Thoracic aorta (tissue), 2 donors: ENCODE measurements around the gene ARF6. TPM values are rescaled to one million over a fixed set of nuclear protein-coding genes. Genes with fewer than 3 reads are reported as not detected.
"Not testable (repeated sequence)": the region's sequence is repeated elsewhere in the genome, so short reads cannot be mapped to it uniquely, and the experiment has no call there.

Source experiments
- ATAC-seq: fragments of 150-250 bp; one replicate; pipeline ENCODE4 v1.8.0; 2017; ENCODE audit warnings: low read depth; ENCODE audit not compliant: insufficient number of reproducible peaks, low FRiP score
- DNase-seq: peaks from one replicate; pipeline ENCODE4 v3.0.0-alpha.2; 2020; ENCODE audit warnings: low spot score
- H3K27ac ChIP-seq, 2 donors: fragments of 200-600 bp; sonication (generic); 1 replicate in 1 of 2; 2 replicates in 1 of 2; pipeline ENCODE4 v1.5.1; 2016; ENCODE audit warnings: mild to moderate bottlenecking in 2 of 2, moderate library complexity in 2 of 2
- H3K27me3 ChIP-seq: fragments of 200-600 bp; sonication (generic); replicated peaks from 2 replicates; pipeline ENCODE4 v1.6.0; 2016; ENCODE audit warnings: mild to moderate bottlenecking; ENCODE audit not compliant: insufficient read depth
- H3K36me3 ChIP-seq: fragments of 200-600 bp; sonication (generic); one replicate; pipeline ENCODE4 v1.5.1; 2016
- H3K4me1 ChIP-seq, 2 donors: fragments of 200-600 bp; sonication (generic); 1 replicate in 1 of 2; 2 replicates in 1 of 2; pipeline versions ENCODE4 v1.5.1 to v1.6.0; 2016; ENCODE audit warnings: low read depth in 2 of 2, mild to moderate bottlenecking in 1 of 2; ENCODE audit not compliant: control insufficient read depth in 1 of 2
- H3K4me3 ChIP-seq: fragments of 200-600 bp; sonication (generic); 2 replicates; pipeline ENCODE4 v1.5.1; 2016; ENCODE audit warnings: mild to moderate bottlenecking
- H3K9me3 ChIP-seq: fragments of 200-600 bp; sonication (generic); 2 replicates; pipeline ENCODE4 v1.5.1; 2016
- CTCF ChIP-seq: fragments of 200-600 bp; sonication (generic); IDR thresholded peaks from one replicate; pipeline ENCODE4 v1.5.1; 2019; ENCODE audit warnings: antibody characterized with exemption
- total RNA-seq, 2 donors: library from RNA; depleted of rRNA; stranded (reverse); fragments of >200 nt; gene quantifications; one replicate each; pipeline versions ENCODE4 v1.1.0 to v1.2.3, GENCODE V29; 2016

Gene ARF6
- total RNA-seq, 2 donors from 2014 or later: 33.7 to 67.2 TPM

DNA sequence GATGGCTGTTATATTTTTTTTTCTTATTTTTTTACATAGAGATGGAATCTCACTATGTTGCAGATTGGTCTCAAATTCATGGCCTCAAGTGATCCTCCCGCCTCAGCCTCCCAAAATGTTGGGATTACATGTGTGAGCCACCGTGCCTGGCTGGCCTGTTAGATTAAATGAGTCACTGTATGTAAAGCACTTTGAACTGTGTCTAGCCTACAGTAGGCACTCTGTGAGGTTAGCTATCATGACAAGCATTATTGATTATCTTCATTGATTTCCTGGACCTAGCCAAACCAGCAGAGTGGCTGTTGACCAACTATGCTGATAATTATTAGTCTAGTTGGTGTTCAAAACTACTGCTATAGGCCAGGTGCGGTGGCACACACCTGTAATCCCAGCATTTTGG lies 42.6 kb downstream of the ARF6 start:
- H3K36me3 ChIP-seq: no peaks in the 10 kb centered on the region
- H3K4me3 ChIP-seq: no peak overlapping the region
- no peaks in the 10 kb centered on the region for H3K27me3 ChIP-seq
- no peak for TF ChIP-seq CTCF
- no peaks in the 10 kb centered on the region for H3K9me3 ChIP-seq
- H3K27ac ChIP-seq: no peak overlapping the region
- no peak for ATAC-seq
- no peaks in the 10 kb centered on the region for H3K4me1 ChIP-seq
- no peak for DNase-seq

GRCh38 chr14:49936246-49936645 lies 43.4 kb downstream of the ARF6 start:
- H3K27ac ChIP-seq, ATAC-seq, H3K36me3 ChIP-seq: not testable (repeated sequence)

GRCh38 chr14:49936882-49937281 lies 44.0 kb downstream of the ARF6 start:
- not testable (repeated sequence) for ATAC-seq, H3K9me3 ChIP-seq, H3K27me3 ChIP-seq, H3K36me3 ChIP-seq, H3K4me1 ChIP-seq, DNase-seq, H3K4me3 ChIP-seq, H3K27ac ChIP-seq

More at GRCh38 chr14:49936246-49936645, 43.4 kb downstream of the ARF6 start:
- H3K9me3 ChIP-seq, H3K4me3 ChIP-seq, H3K4me1 ChIP-seq, H3K27me3 ChIP-seq, DNase-seq: not testable (repeated sequence)

DNA sequence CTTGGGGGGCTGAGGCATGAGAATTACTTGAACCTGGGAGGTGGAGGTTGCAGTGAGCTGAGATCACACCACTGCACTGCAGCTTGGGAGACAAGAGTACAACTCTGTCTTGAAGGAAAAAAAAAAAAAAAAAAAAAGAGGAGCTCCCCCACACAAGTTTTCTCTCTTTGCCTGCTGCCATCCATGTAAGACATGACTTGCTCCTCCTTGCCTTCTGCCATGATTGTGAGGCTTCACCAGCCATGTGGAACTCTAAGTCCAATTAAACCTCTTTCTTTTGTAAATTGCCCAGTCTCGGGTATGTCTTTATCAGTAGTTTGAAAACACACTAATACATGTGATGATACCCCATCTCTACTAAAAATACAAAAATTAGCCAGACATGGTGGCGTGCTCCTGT lies 46.3 kb downstream of the ARF6 start:
- not testable (repeated sequence) for H3K27ac ChIP-seq, H3K4me1 ChIP-seq, DNase-seq, H3K36me3 ChIP-seq, ATAC-seq, H3K27me3 ChIP-seq, H3K4me3 ChIP-seq, H3K9me3 ChIP-seq

- Histone ChIP-seq H3K27me3 (no peaks in the 10 kb centered on the region), H3K4me1 (peaks cover 0 to 5% of the 10 kb centered on the region in 2 donors), H3K36me3 (no peaks in the 10 kb centered on the region), H3K9me3 (no peaks in the 10 kb centered on the region), H3K4me3 (no peak overlapping the region), H3K27ac (peak overlapping the region in 1 of 2 donors; percentile 9)
- ATAC-seq (no peak), DNase-seq (no peak)
- TF ChIP-seq CTCF: no peak
Observed at GRCh38 chr14:49939884-49940510, 47.1 kb downstream of the ARF6 start.

GRCh38 chr14:49940808-49941421 lies 48.0 kb downstream of the ARF6 start:
- ATAC-seq (no peak), DNase-seq (no peak)
- H3K4me3 ChIP-seq: no peak overlapping the region
- TF ChIP-seq CTCF: no peak
- H3K27me3 ChIP-seq: no peaks in the 10 kb centered on the region
- peaks cover 2 to 8% of the 10 kb centered on the region in 2 donors for H3K4me1 ChIP-seq
- H3K27ac ChIP-seq: peak overlapping the region in 1 of 2 donors; percentile 9
- no peaks in the 10 kb centered on the region for H3K9me3 ChIP-seq
- no peaks in the 10 kb centered on the region for H3K36me3 ChIP-seq
